AG04449 (cell line): ENCODE results near the gene CNTNAP2.

ENCODE experiments used
- CTCF ChIA-PET: fragments of 350-600 bp; formaldehyde crosslinking; extraction: SDS; loops from one replicate; lab custom pipeline; 2021; ENCODE audit warnings: antibody characterized with exemption; lab: Yijun Ruan, JAX
- POLR2A ChIA-PET: fragments of 400-600, 350-600 bp; formaldehyde crosslinking; extraction: SDS; loops from one replicate; lab custom pipeline; 2020; ENCODE audit warnings: antibody characterized with exemption, inconsistent platforms; lab: Yijun Ruan, JAX
- DNase-seq: peaks from one replicate; pipeline ENCODE4 v3.0.0-alpha.2; 2010; ENCODE audit warnings: low read depth, low spot score
- H3K4me3 ChIP-seq: 2 replicates; pipeline ENCODE4 v1.5.1; 2011; ENCODE audit warnings: low read depth, mild to moderate bottlenecking, control low read depth, low read length
- CTCF ChIP-seq: IDR thresholded peaks from one replicate; pipeline ENCODE4 v1.5.1; 2011; ENCODE audit warnings: mild to moderate bottlenecking, moderate library complexity, low read length, control low read depth, inconsistent platforms; ENCODE audit not compliant: insufficient read depth; ENCODE audit errors: missing control alignments

Gene CNTNAP2

GRCh38 chr7:146861701-146862100, 745.1 kb downstream of the CNTNAP2 start:
- no peak for TF ChIP-seq CTCF
- H3K4me3 ChIP-seq = no peak overlapping the region
- CTCF ChIA-PET = no interaction called here
- no peak for DNase-seq
- POLR2A ChIA-PET = no interaction called here

GRCh38 chr7:146862415-146862814, 745.8 kb downstream of the CNTNAP2 start:
- DNase-seq = no peak
- no peak for TF ChIP-seq CTCF
- ChIA-PET POLR2A (no interaction called here), CTCF (no interaction called here)
- H3K4me3 ChIP-seq = no peak overlapping the region

GRCh38 chr7:146864644-146865043, 748.0 kb downstream of the CNTNAP2 start:
- no peak overlapping the region for H3K4me3 ChIP-seq
- TF ChIP-seq CTCF = no peak
- CTCF ChIA-PET = no interaction called here
- POLR2A ChIA-PET = no interaction called here
- DNase-seq = no peak

GRCh38 chr7:146865696-146866095, 749.1 kb downstream of the CNTNAP2 start:
- POLR2A ChIA-PET = no interaction called here
- TF ChIP-seq CTCF = no peak

GRCh38 chr7:146874722-146875121, 758.1 kb downstream of the CNTNAP2 start:
- no peak for TF ChIP-seq CTCF
- ChIA-PET CTCF (no interaction called here), POLR2A (no interaction called here)
- no peak for DNase-seq
- H3K4me3 ChIP-seq = no peak overlapping the region

More at GRCh38 chr7:146865696-146866095, 749.1 kb downstream of the CNTNAP2 start:
- no peak for DNase-seq
- no peak overlapping the region for H3K4me3 ChIP-seq
- CTCF ChIA-PET = no interaction called here

GRCh38 chr7:146875237-146875785, 758.7 kb downstream of the CNTNAP2 start:
- ChIA-PET POLR2A (no interaction called here), CTCF (no interaction called here)
- DNase-seq = no peak
- H3K4me3 ChIP-seq = no peak overlapping the region
- TF ChIP-seq CTCF = no peak
